HG03565 (cell line): ENCODE results near the gene ZNF607.
"Not testable (repeated sequence)": the region's sequence is repeated elsewhere in the genome, so short reads cannot be mapped to it uniquely, and the experiment has no call there.

Experiments used
- ATAC-seq: cut with Tn5 transposase; IDR thresholded peaks from one replicate; pipeline ENCODE4 v1.9.1; 2021; ENCODE audit warnings: mild to moderate bottlenecking, moderate library complexity; ENCODE audit not compliant: unreplicated experiment

ZNF607 gene

DNA sequence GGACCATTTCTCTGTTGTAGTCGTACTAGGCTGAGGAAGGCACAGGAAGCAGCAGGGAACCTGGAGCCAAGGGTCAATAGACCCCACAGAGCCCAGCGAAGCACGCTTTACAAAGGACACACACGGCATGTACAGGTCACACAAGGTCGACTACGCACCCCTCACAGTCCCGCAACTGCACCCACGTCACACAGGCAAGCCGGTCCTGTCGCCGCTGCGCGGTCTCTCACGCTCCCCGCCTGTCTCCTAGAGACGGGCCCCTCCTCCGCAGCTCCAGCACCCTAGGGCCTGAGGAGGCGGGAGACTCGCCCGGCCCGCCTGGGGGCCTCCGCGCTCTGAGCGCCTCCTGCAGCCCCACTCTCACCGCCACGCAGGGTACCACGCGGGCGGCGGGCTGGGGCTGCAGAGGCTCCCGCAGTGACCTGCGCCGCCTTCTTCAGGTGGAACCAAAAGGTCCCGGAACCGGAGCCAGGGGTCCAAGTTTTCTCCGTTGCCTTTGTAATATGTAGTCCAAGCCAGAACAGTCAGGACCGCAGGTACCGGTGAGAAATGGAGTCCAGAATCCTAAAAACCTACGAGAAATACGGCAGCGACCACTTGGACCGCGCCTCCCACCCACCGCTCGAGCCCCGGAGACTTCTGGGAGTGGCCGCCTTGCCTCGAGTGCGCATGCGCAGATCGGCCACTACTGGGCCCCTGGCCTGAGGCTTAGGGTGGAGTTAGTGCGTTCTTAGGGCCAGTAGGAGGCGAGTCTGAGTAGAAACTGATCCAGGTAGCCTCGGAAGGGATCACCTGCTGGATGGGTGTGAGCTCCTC, at the start of gene ZNF607:
Gene ZNF607 (minus strand): TSS at position 651 of the 816 bp plus-strand sequence. CDS start 8,143 bp downstream, outside the sequence.
- ATAC-seq: peak; percentile 78

GRCh38 chr19:37763488-37763887, 43.9 kb upstream of the ZNF607 start:
- no peak for ATAC-seq

DNA sequence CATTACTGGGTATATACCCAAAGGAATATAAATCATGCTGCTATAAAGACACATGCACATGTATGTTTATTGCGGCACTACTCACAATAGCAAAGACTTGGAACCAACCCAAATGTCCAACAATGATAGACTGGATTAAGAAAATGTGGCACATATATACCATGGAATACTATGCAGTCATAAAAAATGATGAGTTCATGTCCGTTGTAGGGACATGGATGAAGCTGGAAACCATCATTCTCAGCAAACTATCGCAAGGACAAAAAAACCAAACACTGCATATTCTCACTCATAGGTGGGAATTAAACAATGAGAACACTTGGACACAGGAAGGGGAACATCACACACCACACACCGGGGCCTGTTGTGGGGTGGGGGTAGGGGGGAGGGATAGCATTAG, 38.1 kb upstream of the ZNF607 start:
- not testable (repeated sequence) for ATAC-seq

GRCh38 chr19:37738371-37738770, 18.8 kb upstream of the ZNF607 start:
- no peak for ATAC-seq

- ATAC-seq: no peak
These were observed 5.6 kb upstream of the ZNF607 start for GRCh38 chr19:37725181-37725580.

- ATAC-seq: no peak
These were observed 335 bp upstream of the ZNF607 start for GRCh38 chr19:37719927-37720265.

DNA sequence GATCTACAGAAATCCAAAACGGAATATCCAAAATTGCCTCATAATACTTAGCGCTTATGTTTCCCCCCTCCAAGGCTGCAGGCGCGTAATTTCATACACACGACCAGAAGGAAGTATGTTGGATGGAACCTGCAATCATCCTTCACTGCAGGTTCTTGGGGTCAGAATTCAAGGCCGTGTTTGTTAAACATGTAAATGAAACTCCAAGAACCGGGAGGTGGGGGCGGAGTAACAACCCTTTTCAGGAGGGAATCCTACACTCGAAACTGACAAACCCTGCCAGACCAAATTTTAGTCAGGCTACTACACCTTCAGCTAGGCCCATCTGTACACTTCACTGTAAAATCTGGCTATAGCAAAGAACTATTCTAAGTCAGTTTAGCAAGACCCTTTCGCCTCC, 1.3 kb downstream of the ZNF607 start:
- no peak for ATAC-seq

GRCh38 chr19:37716140-37716539, 3.4 kb downstream of the ZNF607 start:
- ATAC-seq: no peak

- ATAC-seq: no peak
These were observed 13.4 kb downstream of the ZNF607 start for GRCh38 chr19:37706052-37706605.

GRCh38 chr19:37699057-37699456, 20.5 kb downstream of the ZNF607 start:
- ATAC-seq: no peak

- no peak for ATAC-seq
These were observed 21.3 kb downstream of the ZNF607 start for GRCh38 chr19:37698216-37698615.

DNA sequence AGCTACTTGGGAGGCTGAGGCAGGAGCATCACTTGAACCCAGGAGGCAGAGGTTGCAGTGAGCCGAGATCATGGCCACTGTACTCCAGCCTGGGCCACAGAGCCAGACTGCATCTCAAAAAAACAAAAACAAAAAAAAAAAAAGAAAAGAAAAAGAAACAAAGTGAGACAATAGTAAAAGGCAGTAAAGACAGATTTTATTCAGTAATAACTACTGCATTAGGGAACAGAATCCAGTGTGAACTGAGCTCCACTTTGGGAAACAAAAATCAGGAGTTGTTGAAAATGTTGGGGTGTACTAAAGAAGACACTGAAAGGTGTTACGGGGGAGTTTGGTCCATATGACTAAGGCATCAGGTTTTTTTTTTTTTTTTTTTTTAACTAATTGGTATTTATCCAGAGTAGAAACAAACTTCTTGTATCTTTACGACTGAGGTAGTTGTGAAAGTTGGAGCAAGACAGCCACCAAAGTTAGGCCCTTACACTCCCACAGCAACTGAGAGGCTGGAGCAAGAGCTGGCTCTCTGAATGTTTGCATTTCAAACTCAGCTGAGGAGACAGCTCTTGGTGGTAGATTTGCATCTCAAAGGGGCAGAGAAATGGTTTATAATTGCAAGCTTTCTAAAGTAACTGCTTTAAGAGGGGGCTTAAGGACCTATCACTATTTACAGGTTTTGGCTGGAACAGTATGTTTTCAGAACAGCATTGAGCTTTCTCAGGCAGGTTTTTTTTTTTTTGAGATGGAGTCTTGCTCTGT, 24.2 kb downstream of the ZNF607 start:
- no peak for ATAC-seq

- ATAC-seq: no peak
These were observed 26.5 kb downstream of the ZNF607 start for GRCh38 chr19:37692956-37693620.

- no peak for ATAC-seq
These were observed 27.6 kb downstream of the ZNF607 start for GRCh38 chr19:37691881-37692504.

- ATAC-seq: no peak
These were observed 36.0 kb downstream of the ZNF607 start for GRCh38 chr19:37683520-37683919.

DNA sequence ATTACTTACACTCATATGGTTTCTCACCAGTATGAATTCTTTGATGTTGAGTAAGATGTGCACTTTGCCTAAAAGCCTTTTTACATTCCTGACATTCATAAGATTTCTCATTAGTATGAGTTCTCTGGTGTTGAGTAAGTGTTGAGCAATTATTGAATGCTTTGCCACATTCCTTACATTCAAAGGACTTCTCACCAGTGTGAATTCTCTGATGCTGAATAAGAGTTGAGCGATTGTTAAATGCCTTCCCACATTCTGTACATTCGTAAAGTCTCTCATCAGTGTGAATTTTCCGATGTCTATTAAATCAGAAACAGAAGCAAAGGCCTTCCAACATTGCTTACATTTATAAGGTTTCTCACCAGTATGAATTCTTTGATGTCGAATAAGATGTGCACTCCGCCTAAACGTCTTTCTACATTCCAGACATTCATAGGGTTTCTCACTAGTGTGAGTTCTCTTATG, 50.1 kb downstream of the ZNF607 start:
- no peak for ATAC-seq

DNA sequence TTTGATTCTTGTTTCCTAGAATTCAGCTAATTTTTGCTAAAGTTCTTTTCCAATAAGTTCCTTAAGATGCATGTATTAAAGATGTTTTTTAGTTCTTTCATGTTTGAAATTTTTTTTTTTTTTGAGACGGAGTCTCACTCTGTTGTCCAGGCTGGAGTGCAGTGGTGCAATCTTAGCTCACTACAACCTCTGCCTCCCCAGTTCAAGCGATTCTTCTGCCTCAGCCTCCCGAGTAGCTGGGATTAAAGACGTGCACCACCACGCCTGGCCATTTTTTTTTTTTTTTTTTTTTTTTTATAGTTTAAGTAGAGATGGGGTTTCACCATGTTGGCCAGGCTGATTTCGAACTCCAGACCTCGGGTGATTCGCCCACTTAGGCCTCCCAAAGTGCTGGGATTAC, 62.4 kb downstream of the ZNF607 start:
- not testable (repeated sequence) for ATAC-seq

- peak; percentile 45 for ATAC-seq
These were observed 63.7 kb downstream of the ZNF607 start for GRCh38 chr19:37655689-37656371.

DNA sequence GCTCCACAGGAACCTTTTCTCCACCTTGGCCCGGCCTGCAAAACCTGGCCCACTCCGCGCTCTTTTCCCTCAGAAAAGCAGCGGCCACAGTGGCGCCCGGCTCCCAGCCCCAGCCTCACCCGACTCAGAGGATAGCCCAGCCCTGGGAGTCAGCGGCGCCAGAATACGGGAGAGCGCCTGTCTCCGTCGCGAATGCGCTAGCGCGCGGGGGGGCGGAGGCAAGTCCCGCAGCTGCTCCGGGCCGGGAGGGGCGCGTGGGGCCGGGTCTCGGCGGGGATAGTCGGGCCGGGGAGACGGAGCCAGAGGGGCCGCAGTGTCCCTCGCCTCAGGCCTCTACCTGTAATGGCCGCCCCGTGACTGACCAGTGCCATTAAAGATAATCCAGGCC, 64.3 kb downstream of the ZNF607 start, which contains the start of gene ZFP30:
Gene ZFP30 (minus strand): TSS at position 165 of the 388 bp plus-strand sequence. CDS start 7,643 bp downstream, outside the sequence.
- ATAC-seq: peak; percentile 33
